GM10248 (cell line): ENCODE results near the gene AADACL4.
"Not testable (repeated sequence)": the region's sequence is repeated elsewhere in the genome, so short reads cannot be mapped to it uniquely, and the experiment has no call there.

ENCODE experiments used
- CTCF ChIA-PET: fragments of 300-600 bp; sonication (Branson Sonifier 250); formaldehyde crosslinking; extraction: SDS; loops from one replicate; lab custom pipeline; 2021; ENCODE audit warnings: antibody characterized with exemption; lab: Yijun Ruan, JAX
- POLR2A ChIA-PET: fragments of 350-650 bp; sonication (Branson Sonifier 250); formaldehyde crosslinking; extraction: SDS; loops from one replicate; lab custom pipeline; 2020; ENCODE audit warnings: antibody characterized with exemption; lab: Yijun Ruan, JAX
- DNase-seq: peaks from one replicate; pipeline ENCODE4 v3.0.0; 2012; ENCODE audit errors: extremely low spot score
- TF ChIP-seq, protein P1 (sequence below): IDR thresholded peaks from 2 replicates; pipeline ENCODE4 v1.5.1; 2012; ENCODE audit warnings: mild to moderate bottlenecking, low read depth; ENCODE audit errors: extremely low read depth, missing control alignments, control extremely low read depth

AADACL4 gene

GRCh38 chr1:12674358-12674757 lies 30.5 kb downstream of the AADACL4 start:
- ChIA-PET CTCF (interaction anchor here (1.4 kb wide), 2 partner anchors 13 to 16 kb away, joined by 3 to 4 read pairs; no protein-coding TSS in a partner anchor), POLR2A (no interaction called here)
- TF ChIP-seq, protein P1, sequence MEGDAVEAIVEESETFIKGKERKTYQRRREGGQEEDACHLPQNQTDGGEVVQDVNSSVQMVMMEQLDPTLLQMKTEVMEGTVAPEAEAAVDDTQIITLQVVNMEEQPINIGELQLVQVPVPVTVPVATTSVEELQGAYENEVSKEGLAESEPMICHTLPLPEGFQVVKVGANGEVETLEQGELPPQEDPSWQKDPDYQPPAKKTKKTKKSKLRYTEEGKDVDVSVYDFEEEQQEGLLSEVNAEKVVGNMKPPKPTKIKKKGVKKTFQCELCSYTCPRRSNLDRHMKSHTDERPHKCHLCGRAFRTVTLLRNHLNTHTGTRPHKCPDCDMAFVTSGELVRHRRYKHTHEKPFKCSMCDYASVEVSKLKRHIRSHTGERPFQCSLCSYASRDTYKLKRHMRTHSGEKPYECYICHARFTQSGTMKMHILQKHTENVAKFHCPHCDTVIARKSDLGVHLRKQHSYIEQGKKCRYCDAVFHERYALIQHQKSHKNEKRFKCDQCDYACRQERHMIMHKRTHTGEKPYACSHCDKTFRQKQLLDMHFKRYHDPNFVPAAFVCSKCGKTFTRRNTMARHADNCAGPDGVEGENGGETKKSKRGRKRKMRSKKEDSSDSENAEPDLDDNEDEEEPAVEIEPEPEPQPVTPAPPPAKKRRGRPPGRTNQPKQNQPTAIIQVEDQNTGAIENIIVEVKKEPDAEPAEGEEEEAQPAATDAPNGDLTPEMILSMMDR: no peak
- DNase-seq: no peak

DNA sequence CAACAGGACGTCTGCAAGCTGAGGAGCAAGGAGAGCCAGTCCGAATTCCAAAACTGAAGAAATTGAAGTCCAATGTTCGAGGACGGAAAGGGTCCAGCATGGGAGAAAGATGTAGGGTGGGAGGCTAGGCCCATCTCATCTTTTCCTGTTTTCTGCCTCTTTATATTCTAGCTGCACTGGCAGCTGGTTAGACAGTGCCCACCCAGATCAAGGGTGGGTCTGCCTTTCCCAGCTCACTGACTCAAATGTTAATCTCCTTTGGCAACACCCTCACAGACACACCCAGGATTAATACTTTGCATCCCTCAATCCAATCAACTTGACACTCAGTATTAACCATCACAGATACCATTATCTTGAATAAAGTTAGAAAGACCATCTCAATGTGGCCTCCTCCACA lies 32.2 kb downstream of the AADACL4 start:
- CTCF ChIA-PET, DNase-seq, POLR2A ChIA-PET: not testable (repeated sequence)

DNA sequence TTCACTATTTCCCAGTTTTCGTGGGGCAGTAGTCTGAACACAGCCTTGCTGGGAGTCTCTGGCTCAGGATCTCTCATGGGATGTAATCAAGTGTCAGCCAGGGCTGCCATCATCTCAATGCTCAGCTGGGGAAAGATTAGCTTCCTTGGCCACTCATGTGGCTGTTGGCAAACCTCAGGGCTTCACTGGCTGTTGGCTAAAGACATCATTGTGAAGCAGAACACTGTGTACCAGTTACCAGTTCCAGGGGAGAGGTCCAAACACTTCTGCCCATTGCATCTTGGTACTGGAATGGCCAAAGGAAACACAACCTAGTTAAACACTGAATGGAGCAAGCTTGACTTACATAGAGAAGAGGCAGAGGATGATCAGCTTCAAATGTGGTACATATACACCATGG lies 33.7 kb downstream of the AADACL4 start:
- ChIA-PET CTCF (no interaction called here), POLR2A (no interaction called here)
- DNase-seq: no peak
- TF ChIP-seq, protein P1: no peak

- ChIA-PET POLR2A (no interaction called here), CTCF (no interaction called here)
- no peak for DNase-seq
- TF ChIP-seq, protein P1: no peak
Observed at GRCh38 chr1:12678350-12678749, 34.5 kb downstream of the AADACL4 start.

DNA sequence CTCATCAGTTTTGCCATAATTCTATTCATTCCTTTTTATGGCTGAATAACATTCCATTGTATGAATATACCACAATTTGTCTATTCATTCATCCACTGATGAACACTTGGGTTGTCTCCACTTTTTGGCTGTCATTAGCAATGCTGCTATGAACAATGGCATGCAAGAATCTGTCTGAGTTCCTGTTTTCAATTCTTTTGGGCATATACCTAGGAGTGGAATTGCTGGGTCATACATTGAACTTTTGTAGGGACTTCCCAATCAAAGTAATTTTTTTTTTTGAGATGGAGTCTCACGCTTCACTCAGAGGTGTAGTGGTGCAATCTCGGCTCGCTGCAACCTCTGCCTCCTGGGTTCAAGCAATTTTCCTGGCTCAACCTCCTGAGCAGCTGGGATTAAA lies 34.9 kb downstream of the AADACL4 start:
- no peak for DNase-seq
- CTCF ChIA-PET: no interaction called here
- POLR2A ChIA-PET: no interaction called here
- TF ChIP-seq, protein P1: no peak

DNA sequence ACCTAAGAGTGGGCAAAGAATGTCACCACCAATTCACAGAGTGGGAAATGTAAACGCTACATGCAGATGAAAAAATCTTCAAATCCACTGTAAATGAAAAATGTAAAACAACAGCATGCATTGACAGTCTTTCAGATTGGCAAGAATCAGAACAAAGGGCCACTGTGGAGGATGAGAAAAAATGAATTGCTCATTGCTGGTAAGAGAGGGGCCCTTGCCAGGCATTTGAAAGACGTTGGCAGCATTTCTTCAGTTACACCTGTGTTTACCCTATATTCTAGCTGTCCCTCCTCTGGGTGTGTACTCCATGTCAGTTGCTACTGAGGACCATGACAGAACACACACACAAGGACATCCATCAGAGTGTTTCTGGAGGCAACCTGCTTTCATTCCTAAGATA lies 46.3 kb downstream of the AADACL4 start:
- ChIA-PET POLR2A (no interaction called here), CTCF (no interaction called here)
- TF ChIP-seq, protein P1: no peak
- no peak for DNase-seq

DNA sequence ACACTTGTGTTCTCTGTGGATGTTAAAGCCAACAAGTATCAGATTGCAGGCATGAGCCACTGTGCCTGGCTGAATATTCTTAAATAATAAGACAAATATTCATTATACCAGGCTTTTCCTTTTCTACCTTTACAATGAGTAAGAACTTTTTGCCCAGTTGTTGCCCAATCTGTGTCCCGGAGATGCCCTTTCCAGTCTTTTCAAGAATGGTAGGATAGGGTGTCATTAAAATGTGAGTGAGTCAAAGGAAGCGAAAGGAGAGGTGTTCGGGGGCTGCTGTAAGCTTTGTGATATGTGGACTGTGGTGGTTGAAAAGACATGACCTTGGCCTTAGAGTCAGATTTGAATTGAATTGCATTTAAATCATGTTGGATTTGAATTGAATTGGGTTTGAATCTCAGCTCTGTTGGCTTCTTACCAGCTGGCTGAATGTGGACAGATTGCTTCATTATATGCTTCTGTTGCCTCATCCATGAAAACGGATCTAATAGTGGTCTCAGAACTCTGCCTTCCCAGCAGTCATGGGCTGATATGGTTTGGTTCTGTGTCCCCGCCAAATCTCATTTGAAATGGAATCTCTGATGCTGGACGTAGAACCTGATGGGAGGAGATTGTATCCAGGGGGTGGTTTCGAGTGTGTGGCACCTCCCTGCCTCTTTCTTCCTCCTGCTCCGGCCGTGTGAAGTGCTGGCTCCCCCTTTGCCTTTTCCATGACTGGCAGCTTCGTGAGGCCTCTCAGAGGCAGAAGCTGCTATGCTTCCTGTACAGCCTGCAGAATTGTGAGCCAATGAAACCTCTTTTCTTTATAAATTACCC lies 49.3 kb downstream of the AADACL4 start:
- ChIA-PET CTCF (no interaction called here), POLR2A (no interaction called here)
- DNase-seq: no peak
- TF ChIP-seq, protein P1: no peak
